Activated T-cell treated with anti-CD3 and anti-CD28 coated beads, Interleukin-2, amount 50 U/mL, for 48 hours (primary cell): ENCODE measurements around the gene ZNF521.

ENCODE experiments used
- DNase-seq, 2 experiments: peaks; one replicate each; pipeline ENCODE4 v3.0.0-alpha.2; 2020

The ZNF521 gene

DNA sequence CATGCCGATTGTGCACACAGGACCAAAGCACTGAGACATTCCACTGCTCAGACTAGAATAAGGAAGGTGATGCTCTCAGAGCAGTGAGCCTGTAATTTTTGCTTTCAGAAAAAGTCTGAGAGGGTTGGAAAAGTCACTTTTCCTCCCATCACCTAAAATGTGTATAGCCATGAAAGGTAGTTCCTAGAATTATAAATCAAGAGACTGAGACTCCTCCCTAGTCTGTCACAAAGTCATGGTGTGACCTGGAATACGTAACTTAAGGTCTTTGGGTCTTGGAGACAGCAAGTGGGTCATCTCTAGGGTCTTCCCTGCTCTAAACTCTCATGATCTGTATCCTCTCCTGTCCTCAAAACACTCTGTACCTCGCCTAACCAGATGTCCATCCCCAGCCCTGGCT is 16.9 kb downstream of the ZNF521 start:
- no peak for DNase-seq

DNA sequence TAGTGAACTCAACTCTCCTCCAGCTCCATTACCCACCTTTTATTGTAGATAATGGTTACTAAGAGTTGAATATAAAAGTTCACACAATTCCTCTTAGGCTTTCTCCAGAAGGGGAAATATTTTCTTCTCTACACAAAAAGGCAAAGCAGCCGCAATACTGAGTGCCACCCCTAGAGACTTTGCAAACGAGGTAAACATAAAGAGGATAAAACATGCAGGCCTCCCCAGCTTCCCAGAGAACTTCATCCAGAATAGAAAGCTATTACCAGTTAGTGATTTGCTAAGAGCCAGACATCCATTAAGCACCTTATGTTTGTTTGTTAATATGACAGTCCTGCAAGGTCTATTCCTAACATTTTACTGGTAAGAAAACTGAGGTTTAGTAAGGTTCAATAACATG is 17.4 kb downstream of the ZNF521 start:
- DNase-seq, result no peak

DNA sequence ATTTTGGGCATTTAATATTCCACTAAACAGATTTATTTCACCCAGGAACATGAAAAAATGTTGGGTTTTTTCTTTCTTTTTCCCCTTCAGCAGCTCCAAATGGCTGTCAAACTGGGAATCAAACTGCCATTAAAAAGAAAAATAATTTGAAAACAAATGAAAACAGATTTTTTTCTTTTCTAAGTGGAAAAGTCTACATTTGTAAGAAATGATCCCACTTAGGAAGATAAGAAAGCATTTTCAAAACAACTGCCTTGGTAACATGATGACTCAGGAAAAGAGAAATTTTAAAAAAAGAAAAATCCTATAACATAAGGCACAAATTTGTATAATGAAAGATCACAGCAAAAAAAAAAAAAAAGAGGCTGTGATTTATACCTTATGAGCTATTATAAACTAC is 20.0 kb downstream of the ZNF521 start:
- no peak for DNase-seq

DNA sequence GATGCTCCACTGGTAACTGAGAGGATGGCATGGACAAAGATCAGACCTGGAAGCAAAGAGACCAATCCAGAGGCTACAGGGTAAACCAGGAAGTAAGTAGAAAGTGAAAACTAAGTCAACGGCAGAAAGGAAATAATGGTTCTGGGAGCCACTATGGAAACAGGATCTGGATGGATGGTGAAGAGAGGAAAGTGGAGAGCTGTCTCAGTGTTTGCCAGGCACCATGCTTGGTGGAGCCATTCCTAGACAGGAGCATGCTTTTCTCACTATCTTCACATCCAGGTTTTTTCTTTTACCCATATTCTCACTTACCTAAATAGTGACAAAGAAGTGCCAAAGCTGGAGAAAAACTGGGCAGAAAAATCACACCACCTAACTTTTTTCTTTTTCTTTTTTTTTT is 22.2 kb downstream of the ZNF521 start:
- no peak for DNase-seq

DNA sequence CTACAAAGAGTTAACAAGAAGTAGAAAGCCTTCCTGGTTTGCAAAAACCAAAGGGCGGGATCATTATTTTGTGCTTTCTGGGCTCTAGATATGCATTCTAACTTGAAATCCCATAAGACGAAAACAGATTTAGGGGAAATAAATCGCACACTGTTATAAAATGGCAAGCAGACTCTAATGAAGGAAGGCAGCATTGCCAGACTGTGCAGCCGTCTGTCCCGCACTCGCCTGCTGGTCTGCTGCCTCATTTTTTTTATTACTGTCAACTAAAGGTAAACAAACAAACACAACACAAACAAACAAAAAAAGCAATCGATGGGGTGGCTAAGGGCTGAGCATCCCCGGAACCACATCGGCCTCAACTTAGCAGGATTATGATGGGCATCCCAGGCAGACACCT is 24.4 kb downstream of the ZNF521 start:
- DNase-seq, result no peak

DNA sequence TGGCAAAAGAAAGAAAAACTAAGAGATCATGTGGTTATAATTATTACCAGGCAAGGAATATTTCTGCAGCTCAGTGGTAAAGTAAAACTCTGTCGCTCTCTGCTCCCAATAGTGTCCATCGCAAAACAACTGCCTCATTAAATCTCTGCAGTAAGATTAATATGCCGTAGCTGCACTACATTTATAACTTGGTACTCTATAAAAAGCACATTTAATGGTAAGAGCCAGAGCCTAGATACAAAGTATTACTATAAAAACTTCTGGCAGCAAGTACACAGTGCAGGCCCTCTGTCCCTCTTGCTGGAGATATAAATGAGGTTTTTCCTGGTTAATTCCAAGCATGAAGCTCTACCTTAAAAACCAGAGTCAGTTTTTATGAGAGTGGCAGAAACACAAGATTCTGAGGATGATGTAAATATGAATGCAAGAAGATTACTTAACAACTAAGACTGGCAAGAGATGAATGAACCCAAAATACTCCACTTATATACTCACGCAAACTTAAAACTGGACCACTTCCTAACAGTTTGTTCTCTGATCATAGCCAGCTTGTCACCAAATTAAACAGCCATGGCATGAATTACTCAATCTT is 25.5 kb downstream of the ZNF521 start:
- no peak for DNase-seq

DNA sequence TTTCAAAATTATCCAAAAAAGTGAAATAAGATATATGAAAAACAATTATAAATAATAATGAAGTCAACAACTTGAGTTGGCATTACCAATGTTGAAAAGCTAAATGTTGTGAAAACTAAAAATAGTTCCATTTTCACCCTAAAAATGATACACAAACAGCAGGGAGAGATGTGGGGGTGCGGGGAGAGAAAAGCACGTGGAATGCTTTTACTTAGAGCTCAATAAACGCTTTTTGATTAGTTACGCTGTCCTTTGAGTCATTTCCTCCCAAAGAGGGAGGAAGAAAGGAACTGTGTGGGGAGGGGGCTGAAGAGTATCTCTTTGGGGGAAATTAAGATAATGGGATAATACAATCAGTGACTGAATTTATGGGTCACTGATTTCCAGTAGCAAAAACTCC is 29.2 kb downstream of the ZNF521 start:
- no peak for DNase-seq

GRCh38 chr18:25316381-25317018 is 35.5 kb downstream of the ZNF521 start:
- no peak for DNase-seq

DNA sequence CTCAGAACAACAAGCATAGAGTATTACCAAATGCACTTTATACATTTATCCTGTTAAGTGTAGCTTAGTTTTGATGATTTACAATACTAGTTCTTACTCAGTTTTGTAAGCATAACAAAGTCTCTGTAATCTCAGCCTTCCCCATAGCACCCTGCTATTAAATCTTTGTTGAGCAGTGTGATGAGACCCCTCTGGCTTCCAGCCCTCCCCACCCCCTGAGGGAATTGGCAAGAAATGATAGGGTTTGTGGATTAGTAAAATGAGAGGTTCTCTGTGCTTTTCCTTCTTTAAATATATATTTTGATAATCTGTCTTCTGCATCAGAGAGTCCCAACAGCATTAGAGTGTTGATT is 37.2 kb downstream of the ZNF521 start:
- DNase-seq, result no peak

GRCh38 chr18:25314151-25314837 is 37.7 kb downstream of the ZNF521 start:
- DNase-seq, result no peak

DNA sequence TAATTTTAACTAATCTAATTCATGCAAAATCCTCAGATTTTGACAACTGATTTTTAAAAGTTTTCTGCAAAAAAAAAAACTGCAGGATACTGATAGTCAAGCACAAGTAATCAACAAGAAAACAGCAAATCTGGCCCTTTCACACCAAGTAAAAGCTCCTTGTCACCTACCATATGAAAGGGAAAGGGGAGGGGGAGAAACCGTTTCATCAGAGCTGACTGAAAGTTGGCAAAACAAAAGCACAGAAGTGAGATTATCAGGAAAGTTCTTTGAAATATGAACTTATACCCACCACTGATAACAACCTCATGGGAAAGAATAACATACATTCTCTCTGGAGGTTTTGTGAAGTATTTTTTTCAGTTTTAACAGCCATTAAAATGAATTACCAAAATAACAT is 38.7 kb downstream of the ZNF521 start:
- no peak for DNase-seq

- DNase-seq, result no peak
Measured at GRCh38 chr18:25310045-25310444, 41.9 kb downstream of the ZNF521 start.

- DNase-seq, result no peak
Measured at GRCh38 chr18:25308381-25308780, 43.6 kb downstream of the ZNF521 start.

DNA sequence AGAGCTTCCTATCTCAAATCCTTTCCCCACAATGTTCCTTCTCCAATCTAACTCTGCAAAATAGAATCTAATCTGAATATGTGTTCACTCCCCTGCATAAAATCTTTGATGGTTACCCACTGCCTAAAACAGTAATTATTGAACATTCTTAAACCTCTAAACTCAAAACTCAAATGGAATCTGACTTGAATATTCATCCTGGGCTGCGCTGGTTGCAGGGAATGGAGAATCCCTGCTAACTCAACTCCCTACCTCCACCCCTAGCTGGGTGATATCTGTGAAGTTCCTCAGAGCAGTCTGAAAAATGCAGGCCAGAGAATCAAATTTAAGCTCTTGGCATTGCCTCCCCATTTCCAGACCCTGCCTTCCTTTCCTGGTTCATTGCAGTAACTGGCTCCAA is 44.8 kb downstream of the ZNF521 start:
- no peak for DNase-seq

- DNase-seq, result no peak
Measured at GRCh38 chr18:25306671-25307070, 45.3 kb downstream of the ZNF521 start.

DNA sequence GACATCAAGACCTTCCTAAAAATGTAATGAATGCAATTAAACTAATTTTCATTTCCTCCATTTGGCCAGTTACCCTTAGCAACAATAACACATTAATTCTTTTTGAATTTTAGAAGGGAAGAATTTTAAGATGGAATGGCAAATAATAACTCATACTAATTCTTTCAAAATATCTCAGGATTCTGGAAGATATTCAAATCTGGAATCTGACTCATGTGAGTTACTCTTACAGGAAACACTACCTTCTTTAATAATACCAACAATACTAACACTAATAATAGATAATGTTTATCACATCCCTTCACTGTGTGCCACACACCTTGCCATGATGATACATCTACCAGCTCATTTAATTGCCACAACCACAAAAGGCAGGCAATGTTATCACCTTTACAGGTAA is 46.4 kb downstream of the ZNF521 start:
- no peak for DNase-seq

- DNase-seq, result no peak
Measured at GRCh38 chr18:25300492-25300891, 51.5 kb downstream of the ZNF521 start.

- no peak for DNase-seq
Measured at GRCh38 chr18:25299426-25300300, 52.3 kb downstream of the ZNF521 start.

DNA sequence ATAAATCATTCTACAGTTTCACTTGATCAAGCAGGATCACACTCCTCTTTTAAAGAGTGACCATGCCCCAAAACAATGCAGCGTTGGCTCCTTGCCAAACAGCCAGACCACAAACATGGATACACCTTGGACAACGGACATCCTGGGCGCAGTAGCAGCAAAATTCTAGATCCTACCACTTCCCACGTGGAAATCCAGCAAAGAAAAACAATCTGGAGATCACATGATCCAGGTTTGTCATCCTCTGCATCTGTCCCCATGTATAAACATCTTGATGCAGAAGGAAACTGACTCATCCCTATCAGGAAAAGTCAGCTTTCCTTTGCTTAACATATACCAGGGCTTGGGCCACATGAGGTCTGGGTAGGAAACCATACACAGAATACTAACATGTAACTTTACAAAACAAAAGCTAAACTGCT is 53.1 kb downstream of the ZNF521 start:
- no peak for DNase-seq

GRCh38 chr18:25295624-25296138 is 56.3 kb downstream of the ZNF521 start:
- DNase-seq, result no peak

- no peak for DNase-seq
Measured at GRCh38 chr18:25291150-25291549, 60.8 kb downstream of the ZNF521 start.

DNA sequence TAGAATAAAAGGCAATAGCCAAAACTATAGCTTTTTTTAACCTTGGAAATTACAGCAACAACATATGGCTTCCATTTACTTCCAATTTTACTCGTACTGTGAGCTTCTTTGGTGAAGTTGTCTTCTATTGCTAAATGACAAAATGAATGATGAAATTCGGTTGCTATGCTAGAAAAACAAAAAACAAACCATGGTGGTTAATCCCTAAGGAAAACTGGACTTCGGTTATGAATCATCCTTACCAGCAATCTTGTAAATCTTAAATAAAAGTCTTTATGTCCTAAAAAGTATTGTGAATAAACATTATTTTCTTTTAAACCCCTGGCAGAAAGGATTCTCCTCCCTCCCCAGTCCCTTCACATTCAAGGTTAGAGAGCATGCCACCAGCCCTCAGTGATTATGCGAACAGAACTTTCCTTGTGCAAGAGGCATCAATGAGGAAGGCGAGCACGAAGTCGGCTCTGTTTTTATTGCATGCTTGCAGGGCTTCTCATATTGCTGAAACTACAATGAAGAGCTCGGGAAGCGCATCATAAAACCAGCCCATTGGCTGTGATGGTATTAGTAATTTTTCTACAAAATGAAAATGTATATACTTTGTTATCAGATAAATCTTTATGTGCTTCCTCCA is 62.9 kb downstream of the ZNF521 start:
- no peak for DNase-seq
